GM21576 (cell line): Measurements from ENCODE around the gene KLHL11.

Experiments
- ATAC-seq: cut with Tn5 transposase; IDR thresholded peaks from one replicate; pipeline ENCODE4 v1.9.1; 2021; ENCODE audit warnings: mild to moderate bottlenecking, moderate library complexity; ENCODE audit not compliant: unreplicated experiment

Gene KLHL11

GRCh38 chr17:41811549-41812380 is 53.5 kb downstream of the KLHL11 start, which contains the start of gene P3H4:
P3H4 (minus strand) TSS chr17:41811949; CDS start chr17:41811915, 34 bp downstream.
- peak; percentile 68 for ATAC-seq

GRCh38 chr17:41810659-41811548 is 54.3 kb downstream of the KLHL11 start:
- ATAC-seq = no peak

GRCh38 chr17:41806685-41807445 is 58.4 kb downstream of the KLHL11 start:
- no peak for ATAC-seq
